ENCODE data around the gene SLC44A5.
"Not testable (repeated sequence)": the region's sequence is repeated elsewhere in the genome, so short reads cannot be mapped to it uniquely, and the experiment has no call there.

DNA sequence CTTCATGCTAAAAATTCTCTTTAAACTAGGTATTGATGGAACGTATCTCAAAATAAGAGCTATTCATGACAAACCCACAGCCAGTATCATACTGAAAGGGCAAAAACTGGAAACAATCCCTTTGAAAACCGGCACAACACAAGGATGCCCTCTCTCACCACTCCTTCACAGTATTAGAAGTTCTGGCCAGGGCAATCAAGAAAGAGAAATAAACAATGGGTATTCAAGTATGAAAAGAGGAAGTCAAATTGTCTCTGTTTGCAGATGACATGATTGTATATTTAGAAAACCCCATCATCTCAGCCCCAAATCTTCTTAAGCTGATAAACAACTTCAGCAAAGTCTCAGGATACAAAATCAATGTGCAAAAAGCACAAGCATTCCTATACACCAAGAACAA is 349.0 kb downstream of the SLC44A5 start:
- TF ChIP-seq, protein P1, sequence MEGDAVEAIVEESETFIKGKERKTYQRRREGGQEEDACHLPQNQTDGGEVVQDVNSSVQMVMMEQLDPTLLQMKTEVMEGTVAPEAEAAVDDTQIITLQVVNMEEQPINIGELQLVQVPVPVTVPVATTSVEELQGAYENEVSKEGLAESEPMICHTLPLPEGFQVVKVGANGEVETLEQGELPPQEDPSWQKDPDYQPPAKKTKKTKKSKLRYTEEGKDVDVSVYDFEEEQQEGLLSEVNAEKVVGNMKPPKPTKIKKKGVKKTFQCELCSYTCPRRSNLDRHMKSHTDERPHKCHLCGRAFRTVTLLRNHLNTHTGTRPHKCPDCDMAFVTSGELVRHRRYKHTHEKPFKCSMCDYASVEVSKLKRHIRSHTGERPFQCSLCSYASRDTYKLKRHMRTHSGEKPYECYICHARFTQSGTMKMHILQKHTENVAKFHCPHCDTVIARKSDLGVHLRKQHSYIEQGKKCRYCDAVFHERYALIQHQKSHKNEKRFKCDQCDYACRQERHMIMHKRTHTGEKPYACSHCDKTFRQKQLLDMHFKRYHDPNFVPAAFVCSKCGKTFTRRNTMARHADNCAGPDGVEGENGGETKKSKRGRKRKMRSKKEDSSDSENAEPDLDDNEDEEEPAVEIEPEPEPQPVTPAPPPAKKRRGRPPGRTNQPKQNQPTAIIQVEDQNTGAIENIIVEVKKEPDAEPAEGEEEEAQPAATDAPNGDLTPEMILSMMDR (IDR thresholded peaks at IDR 0.05) = not testable (repeated sequence)
- TF ChIP-seq POLR2A, EP300 (IDR thresholded peaks at IDR 0.05): not testable (repeated sequence)
